Astrocyte of the spinal cord (primary cell): ENCODE results near the gene CDC20.

Experiments used
- DNase-seq: peaks from one replicate; pipeline ENCODE4 v3.0.0; 2011; ENCODE audit warnings: low read depth, low spot score
- H3K4me3 ChIP-seq: 2 replicates; pipeline ENCODE4 v1.5.1; 2011; ENCODE audit warnings: low read depth, mild to moderate bottlenecking, low read length, moderate library complexity
- in situ Hi-C: cut with HindIII; loops from 2 replicates; pipeline ENCODE4 v1.10.0; 2017; ENCODE audit warnings: low sequenced_read_pairs
- TF ChIP-seq, protein P1 (sequence below): IDR thresholded peaks from 2 replicates; pipeline ENCODE4 v1.5.1; 2012; ENCODE audit warnings: low read depth, mild to moderate bottlenecking, low read length, inconsistent platforms

The CDC20 gene

DNA sequence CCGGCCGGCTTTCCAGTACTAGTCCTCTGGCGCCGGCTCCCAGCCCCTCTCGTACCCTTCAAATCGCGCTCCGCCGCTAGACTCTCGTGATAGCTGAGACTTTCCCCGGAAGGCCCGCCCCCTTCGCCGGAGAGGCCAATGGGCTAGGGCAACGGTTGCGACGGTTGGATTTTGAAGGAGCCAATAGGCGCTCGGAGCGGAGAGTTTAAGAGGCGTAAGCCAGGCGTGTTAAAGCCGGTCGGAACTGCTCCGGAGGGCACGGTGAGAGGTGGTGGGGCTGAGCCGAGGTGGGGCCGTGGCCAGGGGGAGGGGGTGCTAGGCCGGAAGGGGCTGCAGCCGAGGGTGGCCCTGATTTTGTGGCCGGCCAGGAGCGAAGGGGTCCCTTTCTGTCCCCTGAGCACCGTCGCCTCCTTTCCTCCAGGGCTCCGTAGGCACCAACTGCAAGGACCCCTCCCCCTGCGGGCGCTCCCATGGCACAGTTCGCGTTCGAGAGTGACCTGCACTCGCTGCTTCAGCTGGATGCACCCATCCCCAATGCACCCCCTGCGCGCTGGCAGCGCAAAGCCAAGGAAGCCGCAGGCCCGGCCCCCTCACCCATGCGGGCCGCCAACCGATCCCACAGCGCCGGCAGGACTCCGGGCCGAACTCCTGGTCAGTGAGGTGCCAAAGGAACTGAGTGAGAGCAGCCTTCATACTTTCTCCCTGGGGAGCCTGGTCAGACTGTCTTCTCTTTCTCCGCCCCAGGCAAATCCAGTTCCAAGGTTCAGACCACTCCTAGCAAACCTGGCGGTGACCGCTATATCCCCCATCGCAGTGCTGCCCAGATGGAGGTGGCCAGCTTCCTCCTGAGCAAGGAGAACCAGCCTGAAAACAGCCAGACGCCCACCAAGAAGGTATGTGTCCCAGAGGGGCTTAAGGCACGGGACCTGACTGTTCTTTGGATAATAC is at the start of gene CDC20:
CDC20 (plus strand) TSS at position 236 of the 948 bp plus-strand sequence; CDS start at position 471, 235 bp downstream.
- peak; percentile 97 for DNase-seq
- TF ChIP-seq, protein P1, sequence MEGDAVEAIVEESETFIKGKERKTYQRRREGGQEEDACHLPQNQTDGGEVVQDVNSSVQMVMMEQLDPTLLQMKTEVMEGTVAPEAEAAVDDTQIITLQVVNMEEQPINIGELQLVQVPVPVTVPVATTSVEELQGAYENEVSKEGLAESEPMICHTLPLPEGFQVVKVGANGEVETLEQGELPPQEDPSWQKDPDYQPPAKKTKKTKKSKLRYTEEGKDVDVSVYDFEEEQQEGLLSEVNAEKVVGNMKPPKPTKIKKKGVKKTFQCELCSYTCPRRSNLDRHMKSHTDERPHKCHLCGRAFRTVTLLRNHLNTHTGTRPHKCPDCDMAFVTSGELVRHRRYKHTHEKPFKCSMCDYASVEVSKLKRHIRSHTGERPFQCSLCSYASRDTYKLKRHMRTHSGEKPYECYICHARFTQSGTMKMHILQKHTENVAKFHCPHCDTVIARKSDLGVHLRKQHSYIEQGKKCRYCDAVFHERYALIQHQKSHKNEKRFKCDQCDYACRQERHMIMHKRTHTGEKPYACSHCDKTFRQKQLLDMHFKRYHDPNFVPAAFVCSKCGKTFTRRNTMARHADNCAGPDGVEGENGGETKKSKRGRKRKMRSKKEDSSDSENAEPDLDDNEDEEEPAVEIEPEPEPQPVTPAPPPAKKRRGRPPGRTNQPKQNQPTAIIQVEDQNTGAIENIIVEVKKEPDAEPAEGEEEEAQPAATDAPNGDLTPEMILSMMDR: no peak
- H3K4me3 ChIP-seq: peak within 1 kb of the TSS; percentile 52
- in situ Hi-C loops: no loop called here

DNA sequence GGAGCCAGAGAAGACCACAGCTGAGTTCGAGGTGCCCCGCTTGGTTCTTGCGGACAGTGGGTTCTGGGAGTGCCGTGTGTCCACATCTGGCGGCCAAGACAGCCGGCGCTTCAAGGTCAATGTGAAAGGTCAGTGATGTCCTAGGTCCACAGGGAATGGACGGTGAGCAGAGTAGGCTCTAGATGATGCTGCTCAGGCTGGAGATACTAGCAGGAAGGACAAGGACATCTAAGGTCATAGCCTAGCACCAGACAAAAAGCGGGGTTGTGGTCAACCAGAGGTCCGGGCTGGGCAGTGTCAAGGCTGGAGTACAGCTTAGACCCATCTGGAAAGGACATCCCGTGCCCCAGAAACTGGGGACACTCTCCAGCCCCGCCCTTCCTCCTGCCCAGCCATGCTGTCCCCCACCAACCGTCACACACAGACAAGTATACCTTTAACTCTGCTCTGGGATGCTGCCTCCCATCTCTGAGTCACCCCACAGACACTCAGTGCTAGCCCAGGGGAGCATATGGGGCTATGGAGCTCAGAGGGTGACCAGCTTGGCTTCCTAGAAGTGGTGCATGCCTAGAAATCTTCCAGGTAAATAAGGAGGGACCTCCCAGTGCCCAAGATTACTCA is 49.3 kb upstream of the CDC20 start:
- no peak for DNase-seq
- TF ChIP-seq, protein P1: no peak
- in situ Hi-C loops: no loop called here
- H3K4me3 ChIP-seq: no peak overlapping the region

DNA sequence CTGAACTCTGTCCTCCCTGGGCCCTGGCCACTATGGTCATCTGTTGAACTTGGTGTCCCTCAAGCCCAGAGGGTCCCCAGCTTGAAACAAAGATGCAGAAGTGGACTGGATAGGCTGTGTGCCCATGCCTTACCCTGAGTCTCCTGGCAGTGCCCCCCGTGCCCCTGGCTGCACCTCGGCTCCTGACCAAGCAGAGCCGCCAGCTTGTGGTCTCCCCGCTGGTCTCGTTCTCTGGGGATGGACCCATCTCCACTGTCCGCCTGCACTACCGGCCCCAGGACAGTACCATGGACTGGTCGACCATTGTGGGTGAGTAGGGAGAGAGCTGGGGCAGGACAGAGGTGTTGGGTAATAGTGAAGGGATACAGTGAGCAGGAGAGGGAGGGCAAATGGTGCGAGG is 47.3 kb upstream of the CDC20 start:
- TF ChIP-seq, protein P1: no peak
- H3K4me3 ChIP-seq: no peak overlapping the region
- in situ Hi-C loops: no loop called here
- DNase-seq: no peak

DNA sequence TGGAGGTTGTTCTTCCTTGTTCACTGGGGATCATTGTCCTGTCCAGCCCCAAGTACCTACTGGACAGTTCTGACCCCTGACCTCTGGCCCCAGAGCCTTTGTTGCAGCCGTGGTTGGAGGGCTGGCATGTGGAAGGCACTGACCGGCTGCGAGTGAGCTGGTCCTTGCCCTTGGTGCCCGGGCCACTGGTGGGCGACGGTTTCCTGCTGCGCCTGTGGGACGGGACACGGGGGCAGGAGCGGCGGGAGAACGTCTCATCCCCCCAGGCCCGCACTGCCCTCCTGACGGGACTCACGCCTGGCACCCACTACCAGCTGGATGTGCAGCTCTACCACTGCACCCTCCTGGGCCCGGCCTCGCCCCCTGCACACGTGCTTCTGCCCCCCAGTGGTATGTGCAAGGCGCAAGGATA is 46.6 kb upstream of the CDC20 start:
- DNase-seq: no peak
- TF ChIP-seq, protein P1: no peak
- H3K4me3 ChIP-seq: no peak overlapping the region
- in situ Hi-C loops: no loop called here

DNA sequence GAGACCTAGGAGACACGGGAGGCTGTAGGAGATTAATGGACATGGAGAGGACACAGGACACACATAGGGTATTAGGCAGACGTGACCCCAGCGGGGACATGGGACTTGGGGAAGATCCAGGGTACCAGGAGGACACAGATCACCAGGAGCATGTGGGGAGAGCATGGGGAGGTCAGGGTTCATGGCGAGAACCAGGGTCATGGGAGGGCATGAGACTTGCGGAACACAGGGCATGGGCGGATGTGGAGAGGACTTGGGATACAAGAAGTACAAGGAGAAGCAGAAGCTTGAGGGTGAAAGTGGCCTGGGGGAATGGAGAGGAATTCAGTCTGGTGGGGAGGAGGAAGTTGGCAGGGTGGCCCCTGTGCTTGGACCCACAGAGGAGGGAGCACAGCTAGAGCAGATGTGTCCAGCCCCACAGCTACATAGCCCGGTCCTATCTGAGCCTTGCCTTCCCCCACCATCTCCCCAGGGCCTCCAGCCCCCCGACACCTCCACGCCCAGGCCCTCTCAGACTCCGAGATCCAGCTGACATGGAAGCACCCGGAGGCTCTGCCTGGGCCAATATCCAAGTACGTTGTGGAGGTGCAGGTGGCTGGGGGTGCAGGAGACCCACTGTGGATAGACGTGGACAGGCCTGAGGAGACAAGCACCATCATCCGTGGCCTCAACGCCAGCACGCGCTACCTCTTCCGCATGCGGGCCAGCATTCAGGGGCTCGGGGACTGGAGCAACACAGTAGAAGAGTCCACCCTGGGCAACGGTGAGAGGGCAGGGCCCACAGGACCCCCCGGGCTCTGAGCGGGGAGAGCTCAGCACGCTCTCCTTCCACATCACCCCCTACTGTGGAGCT is 45.9 kb upstream of the CDC20 start:
- TF ChIP-seq, protein P1: no peak
- in situ Hi-C loops: no loop called here
- no peak for DNase-seq
- H3K4me3 ChIP-seq: no peak overlapping the region

DNA sequence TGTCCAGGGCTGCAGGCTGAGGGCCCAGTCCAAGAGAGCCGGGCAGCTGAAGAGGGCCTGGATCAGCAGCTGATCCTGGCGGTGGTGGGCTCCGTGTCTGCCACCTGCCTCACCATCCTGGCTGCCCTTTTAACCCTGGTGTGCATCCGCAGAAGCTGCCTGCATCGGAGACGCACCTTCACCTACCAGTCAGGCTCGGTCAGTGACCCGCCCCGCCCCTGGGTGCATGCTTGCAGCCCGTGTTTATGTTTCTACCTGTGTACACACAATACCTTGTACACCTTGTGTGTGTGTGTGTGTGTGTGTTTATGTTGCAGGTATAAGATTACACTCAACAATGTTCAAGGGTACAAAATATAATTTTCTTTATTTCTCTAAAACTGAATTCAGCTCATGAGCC is 45.0 kb upstream of the CDC20 start:
- no peak overlapping the region for H3K4me3 ChIP-seq
- DNase-seq: no peak
- in situ Hi-C loops: no loop called here
- TF ChIP-seq, protein P1: no peak
